Measurements from ENCODE around the gene NUBPL.
"Not testable (repeated sequence)": the region's sequence is repeated elsewhere in the genome, so short reads cannot be mapped to it uniquely, and the experiment has no call there.

The NUBPL gene

GRCh38 chr14:31705731-31706130, 144.5 kb downstream of the NUBPL start:
- Histone ChIP-seq H3K4me3 (ENCODE audit: low read length, poor library complexity, severe bottlenecking) (no peak overlapping the region), H3F3A (ENCODE audit: low read depth) (no peaks in the 10 kb centered on the region)
- no peak for TF ChIP-seq CTCF (conservative IDR thresholded peaks at IDR 0.05; ENCODE audit: low read length)
- TF ChIP-seq EZH2phosphoT487 (IDR thresholded peaks at IDR 0.05; ENCODE audit: borderline replicate concordance), result no peak

GRCh38 chr14:31708661-31709060, 147.5 kb downstream of the NUBPL start:
- not testable (repeated sequence) for H3K4me3 ChIP-seq (ENCODE audit: low read length, poor library complexity, severe bottlenecking); H4K20me1 ChIP-seq (ENCODE audit: insufficient read depth, low read length, poor library complexity, severe bottlenecking); H3F3A ChIP-seq (ENCODE audit: low read depth); H3K9me2 ChIP-seq (replicated peaks; ENCODE audit: low read depth, low read length); H3K79me2 ChIP-seq (ENCODE audit: insufficient read depth, low read length); H3K27me3 ChIP-seq (ENCODE audit: insufficient read depth, low read length, poor library complexity, severe bottlenecking); H3K4me1 ChIP-seq (ENCODE audit: insufficient read depth, low read length, poor library complexity, severe bottlenecking); H3K9ac ChIP-seq (ENCODE audit: low read depth, low read length, poor library complexity, severe bottlenecking); H3K4me2 ChIP-seq (ENCODE audit: low read depth, low read length, poor library complexity, severe bottlenecking); H2AFZ ChIP-seq (ENCODE audit: low read length); H3K9me3 ChIP-seq (ENCODE audit: insufficient read depth, low read depth, low read length); H3K36me3 ChIP-seq (ENCODE audit: insufficient read depth, low read length)

More at GRCh38 chr14:31705731-31706130, 144.5 kb downstream of the NUBPL start:
- Histone ChIP-seq H3K36me3 (ENCODE audit: insufficient read depth, low read length) (peaks cover 13% of the 10 kb centered on the region; the same call in 1 of the 2 replicates), H2AFZ (ENCODE audit: low read length) (no peak overlapping the region), H3K9me2 (replicated peaks; ENCODE audit: low read depth, low read length) (no peaks in the 10 kb centered on the region), H3K4me2 (ENCODE audit: low read depth, low read length, poor library complexity, severe bottlenecking) (no peak overlapping the region), H3K79me2 (ENCODE audit: insufficient read depth, low read length) (no peaks in the 10 kb centered on the region), H3K9ac (ENCODE audit: low read depth, low read length, poor library complexity, severe bottlenecking) (no peak overlapping the region), H4K20me1 (ENCODE audit: insufficient read depth, low read length, poor library complexity, severe bottlenecking) (no peaks in the 10 kb centered on the region), H3K4me1 (ENCODE audit: insufficient read depth, low read length, poor library complexity, severe bottlenecking) (no peaks in the 10 kb centered on the region), H3K9me3 (ENCODE audit: insufficient read depth, low read depth, low read length) (peaks cover 6% of the 10 kb centered on the region; the same call in 1 of the 2 replicates), H3K27me3 (ENCODE audit: insufficient read depth, low read length, poor library complexity, severe bottlenecking) (no peaks in the 10 kb centered on the region)

- no peaks in the 10 kb centered on the region for H3K36me3 ChIP-seq (ENCODE audit: insufficient read depth, low read length)
- no peaks in the 10 kb centered on the region for H3K79me2 ChIP-seq (ENCODE audit: insufficient read depth, low read length)
- no peaks in the 10 kb centered on the region for H3K9me2 ChIP-seq (replicated peaks; ENCODE audit: low read depth, low read length)
- no peaks in the 10 kb centered on the region for H3F3A ChIP-seq (ENCODE audit: low read depth)
- no peak overlapping the region for H3K4me2 ChIP-seq (ENCODE audit: low read depth, low read length, poor library complexity, severe bottlenecking)
- no peak overlapping the region for H3K4me3 ChIP-seq (ENCODE audit: low read length, poor library complexity, severe bottlenecking)
- no peak for TF ChIP-seq CTCF (conservative IDR thresholded peaks at IDR 0.05; ENCODE audit: low read length)
- no peak for TF ChIP-seq EZH2phosphoT487 (IDR thresholded peaks at IDR 0.05; ENCODE audit: borderline replicate concordance)
- no peaks in the 10 kb centered on the region for H3K27me3 ChIP-seq (ENCODE audit: insufficient read depth, low read length, poor library complexity, severe bottlenecking)
- no peaks in the 10 kb centered on the region for H3K4me1 ChIP-seq (ENCODE audit: insufficient read depth, low read length, poor library complexity, severe bottlenecking)
- H4K20me1 ChIP-seq (ENCODE audit: insufficient read depth, low read length, poor library complexity, severe bottlenecking), result no peaks in the 10 kb centered on the region
- H3K9ac ChIP-seq (ENCODE audit: low read depth, low read length, poor library complexity, severe bottlenecking), result no peak overlapping the region
- no peaks in the 10 kb centered on the region for H3K9me3 ChIP-seq (ENCODE audit: insufficient read depth, low read depth, low read length)
- H2AFZ ChIP-seq (ENCODE audit: low read length), result no peak overlapping the region
Measured at GRCh38 chr14:31712244-31713127, 151.3 kb downstream of the NUBPL start.

- Histone ChIP-seq H3K79me2 (ENCODE audit: insufficient read depth, low read length) (no peaks in the 10 kb centered on the region), H3K27me3 (ENCODE audit: insufficient read depth, low read length, poor library complexity, severe bottlenecking) (no peaks in the 10 kb centered on the region), H3K4me1 (ENCODE audit: insufficient read depth, low read length, poor library complexity, severe bottlenecking) (no peaks in the 10 kb centered on the region), H3K9me2 (replicated peaks; ENCODE audit: low read depth, low read length) (no peaks in the 10 kb centered on the region), H3K4me3 (ENCODE audit: low read length, poor library complexity, severe bottlenecking) (no peak overlapping the region), H2AFZ (ENCODE audit: low read length) (no peak overlapping the region), H3K9ac (ENCODE audit: low read depth, low read length, poor library complexity, severe bottlenecking) (no peak overlapping the region), H3K36me3 (ENCODE audit: insufficient read depth, low read length) (no peaks in the 10 kb centered on the region), H3K9me3 (ENCODE audit: insufficient read depth, low read depth, low read length) (no peaks in the 10 kb centered on the region), H3K4me2 (ENCODE audit: low read depth, low read length, poor library complexity, severe bottlenecking) (no peak overlapping the region), H4K20me1 (ENCODE audit: insufficient read depth, low read length, poor library complexity, severe bottlenecking) (no peaks in the 10 kb centered on the region), H3F3A (ENCODE audit: low read depth) (no peaks in the 10 kb centered on the region)
- TF ChIP-seq CTCF (conservative IDR thresholded peaks at IDR 0.05; ENCODE audit: low read length), result no peak
- no peak for TF ChIP-seq EZH2phosphoT487 (IDR thresholded peaks at IDR 0.05; ENCODE audit: borderline replicate concordance)
Measured at GRCh38 chr14:31716208-31716607, 155.0 kb downstream of the NUBPL start.
